Measurements from ENCODE around the gene SLC39A6.
"Not testable (repeated sequence)": the region's sequence is repeated elsewhere in the genome, so short reads cannot be mapped to it uniquely, and the experiment has no call there.

SLC39A6 gene

DNA sequence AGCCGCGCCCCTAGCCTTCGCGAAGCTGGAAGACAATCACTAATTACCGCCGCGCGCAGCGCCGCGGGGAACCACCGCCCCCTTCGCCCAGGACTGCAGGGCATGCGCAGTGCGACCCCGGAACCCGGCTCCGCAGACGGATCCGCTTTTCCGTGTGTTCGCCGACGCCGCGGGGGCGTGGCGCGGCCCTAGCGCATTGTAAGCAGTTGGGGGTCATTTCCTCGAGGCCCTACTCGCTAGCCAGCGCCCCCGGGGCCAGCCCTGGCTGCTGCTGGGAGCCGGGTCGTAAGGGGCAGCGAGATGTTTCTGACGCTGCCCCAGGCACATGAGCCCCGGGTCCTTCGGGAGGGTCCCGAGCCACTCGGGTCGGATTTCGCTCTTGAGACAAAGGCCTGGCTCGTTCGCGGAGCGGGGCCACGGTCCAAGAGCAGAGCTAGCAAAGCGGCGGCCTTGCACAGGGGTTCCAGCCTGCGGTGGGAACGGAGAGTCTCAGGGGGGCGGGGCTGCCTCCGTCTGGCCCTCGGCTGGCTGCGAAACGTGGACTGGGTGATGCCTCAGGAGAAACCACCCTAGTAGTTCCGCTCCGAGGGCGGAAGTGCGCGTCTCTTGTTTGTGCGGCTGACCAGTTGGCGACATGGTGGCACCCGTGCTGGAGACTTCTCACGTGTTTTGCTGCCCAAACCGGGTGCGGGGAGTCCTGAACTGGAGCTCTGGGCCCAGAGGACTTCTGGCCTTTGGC, at the start of gene SLC39A6, which contains the start of gene ELP2:
SLC39A6 (minus strand) TSS at position 41 of the 739 bp plus-strand sequence. CDS start 2,333 bp downstream, outside the sequence.
ELP2 (plus strand) TSS at position 600 of the 739 bp plus-strand sequence; CDS start at position 635, 35 bp downstream.
- no peak for TF ChIP-seq Cebpa-rat (IDR thresholded peaks at IDR 0.05)
- peak within 1 kb of the TSS; percentile 88 for H3K4me2 ChIP-seq
- peaks cover 41% of the 10 kb centered on the region for H3K36me3 ChIP-seq
- H3K27me3 ChIP-seq, result no peaks in the 10 kb centered on the region
- no peaks in the 10 kb centered on the region for H3K9me3 ChIP-seq
- H3K4me1 ChIP-seq, result peaks cover 38% of the 10 kb centered on the region
- H4K20me1 ChIP-seq, result peaks cover 82% of the 10 kb centered on the region
- H3K27ac ChIP-seq, result peak within 1 kb of the TSS; percentile 98
- H3K9ac ChIP-seq, result peak within 1 kb of the TSS; percentile 98
- H3K4me3 ChIP-seq, result peak within 1 kb of the TSS; percentile 91

DNA sequence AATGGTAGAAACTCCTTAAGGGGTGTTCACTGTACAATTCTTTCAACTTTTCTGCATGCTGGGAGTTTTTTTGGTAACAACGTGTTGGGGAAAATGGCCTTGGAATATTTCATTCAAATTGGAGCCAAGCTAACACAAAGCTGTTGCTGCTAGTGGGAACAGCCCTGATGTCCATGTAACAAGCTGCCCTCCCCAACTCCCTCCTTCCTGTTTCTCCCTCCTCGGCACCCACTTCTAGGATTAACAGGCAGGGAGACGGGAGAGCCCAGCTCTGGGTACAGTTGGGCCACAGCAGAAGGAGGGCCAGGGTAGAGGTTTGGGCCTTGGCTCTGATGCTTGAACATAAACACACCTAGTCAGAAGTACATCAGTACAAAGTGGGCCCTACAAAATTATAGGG, 48.8 kb upstream of the SLC39A6 start:
- Histone ChIP-seq H3K9ac (no peak overlapping the region), H3K27me3 (no peaks in the 10 kb centered on the region), H3K27ac (no peak overlapping the region), H3K4me3 (no peak overlapping the region), H3K36me3 (peaks cover 48% of the 10 kb centered on the region), H3K4me2 (no peak overlapping the region), H3K9me3 (no peaks in the 10 kb centered on the region), H3K4me1 (no peaks in the 10 kb centered on the region; the same call in 1 of the 2 replicates), H4K20me1 (no peaks in the 10 kb centered on the region; the same call in 1 of the 2 replicates)
- TF ChIP-seq Cebpa-rat (IDR thresholded peaks at IDR 0.05), result no peak

DNA sequence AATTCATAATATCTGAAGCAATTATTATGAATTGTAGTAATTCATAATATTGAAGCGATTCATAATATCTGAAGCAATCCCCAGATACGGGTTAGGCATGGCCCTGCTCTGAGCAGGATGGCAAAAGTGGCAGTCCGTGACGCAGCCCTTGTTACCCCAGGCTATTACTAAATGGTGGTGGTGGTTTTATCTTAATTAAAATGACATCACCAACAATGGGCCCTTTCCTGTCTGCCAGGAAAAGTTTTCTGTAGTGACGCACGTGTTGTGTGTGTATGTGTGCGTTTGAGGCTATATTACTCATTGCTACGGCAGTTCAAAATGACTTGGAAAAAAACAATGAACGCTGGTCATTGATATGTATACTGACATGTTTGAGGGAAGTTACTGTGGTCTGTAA, 47.6 kb upstream of the SLC39A6 start:
- no peak overlapping the region for H3K4me2 ChIP-seq
- H4K20me1 ChIP-seq, result no peaks in the 10 kb centered on the region; the same call in 1 of the 2 replicates
- H3K36me3 ChIP-seq, result peaks cover 60% of the 10 kb centered on the region
- H3K4me1 ChIP-seq, result no peaks in the 10 kb centered on the region; the same call in 1 of the 2 replicates
- no peaks in the 10 kb centered on the region for H3K9me3 ChIP-seq
- H3K27me3 ChIP-seq, result no peaks in the 10 kb centered on the region
- TF ChIP-seq Cebpa-rat (IDR thresholded peaks at IDR 0.05), result no peak
- no peak overlapping the region for H3K4me3 ChIP-seq
- no peak overlapping the region for H3K9ac ChIP-seq
- H3K27ac ChIP-seq, result no peak overlapping the region

DNA sequence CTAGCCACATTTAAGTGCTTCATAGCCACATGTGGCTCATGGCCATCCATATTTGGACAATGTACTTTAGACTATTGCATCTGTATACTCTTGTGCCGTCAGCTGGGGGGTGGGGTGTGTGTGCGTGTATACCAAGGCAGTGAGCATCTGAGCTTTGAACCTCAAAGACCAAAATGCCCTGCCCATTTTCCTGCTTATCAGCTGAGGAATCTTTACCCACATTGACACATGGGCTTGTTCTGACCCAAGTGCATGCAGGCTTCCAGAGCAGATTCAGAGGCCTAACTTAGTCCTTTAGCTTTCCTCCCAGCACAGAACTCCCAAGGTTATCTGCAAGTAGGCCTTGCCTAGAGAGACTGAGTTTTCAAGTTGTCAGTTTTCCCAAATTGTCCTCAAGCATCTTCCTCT, 47.0 kb upstream of the SLC39A6 start:
- Histone ChIP-seq H3K9ac (no peak overlapping the region), H3K4me1 (no peaks in the 10 kb centered on the region; the same call in 1 of the 2 replicates), H3K9me3 (no peaks in the 10 kb centered on the region), H3K27ac (no peak overlapping the region), H3K4me2 (no peak overlapping the region), H3K4me3 (no peak overlapping the region), H3K27me3 (no peaks in the 10 kb centered on the region), H4K20me1 (no peaks in the 10 kb centered on the region), H3K36me3 (peaks cover 66% of the 10 kb centered on the region)
- TF ChIP-seq Cebpa-rat (IDR thresholded peaks at IDR 0.05), result no peak

- no peaks in the 10 kb centered on the region; the same call in 1 of the 2 replicates for H3K4me1 ChIP-seq
- no peak overlapping the region for H3K9ac ChIP-seq
- no peak for TF ChIP-seq Cebpa-rat (IDR thresholded peaks at IDR 0.05)
- peaks cover 73% of the 10 kb centered on the region for H3K36me3 ChIP-seq
- no peak overlapping the region for H3K4me2 ChIP-seq
- H3K4me3 ChIP-seq, result no peak overlapping the region
- H3K27ac ChIP-seq, result no peak overlapping the region
- no peaks in the 10 kb centered on the region for H4K20me1 ChIP-seq
- no peaks in the 10 kb centered on the region for H3K27me3 ChIP-seq
- H3K9me3 ChIP-seq, result no peaks in the 10 kb centered on the region
These were observed 46.3 kb upstream of the SLC39A6 start for GRCh38 chr18:36175481-36175880.

GRCh38 chr18:36169938-36170337, 40.8 kb upstream of the SLC39A6 start:
- TF ChIP-seq Cebpa-rat (IDR thresholded peaks at IDR 0.05), result no peak

GRCh38 chr18:36168296-36168695, 39.2 kb upstream of the SLC39A6 start:
- H3K4me1 ChIP-seq, H3K4me2 ChIP-seq, H3K27ac ChIP-seq, H3K9me3 ChIP-seq, H4K20me1 ChIP-seq, H3K9ac ChIP-seq, H3K27me3 ChIP-seq, H3K4me3 ChIP-seq: not testable (repeated sequence)
- H3K36me3 ChIP-seq, result peaks cover 99% of the 10 kb centered on the region

More at GRCh38 chr18:36169938-36170337, 40.8 kb upstream of the SLC39A6 start:
- no peak overlapping the region for H3K4me3 ChIP-seq
- H3K4me1 ChIP-seq, result no peaks in the 10 kb centered on the region
- H3K9me3 ChIP-seq, result no peaks in the 10 kb centered on the region; the same call in 1 of the 2 replicates
- H3K27ac ChIP-seq, result no peak overlapping the region
- H3K36me3 ChIP-seq, result peaks cover 96% of the 10 kb centered on the region
- no peak overlapping the region for H3K4me2 ChIP-seq
- no peaks in the 10 kb centered on the region for H3K27me3 ChIP-seq
- no peak overlapping the region for H3K9ac ChIP-seq
- no peaks in the 10 kb centered on the region for H4K20me1 ChIP-seq

DNA sequence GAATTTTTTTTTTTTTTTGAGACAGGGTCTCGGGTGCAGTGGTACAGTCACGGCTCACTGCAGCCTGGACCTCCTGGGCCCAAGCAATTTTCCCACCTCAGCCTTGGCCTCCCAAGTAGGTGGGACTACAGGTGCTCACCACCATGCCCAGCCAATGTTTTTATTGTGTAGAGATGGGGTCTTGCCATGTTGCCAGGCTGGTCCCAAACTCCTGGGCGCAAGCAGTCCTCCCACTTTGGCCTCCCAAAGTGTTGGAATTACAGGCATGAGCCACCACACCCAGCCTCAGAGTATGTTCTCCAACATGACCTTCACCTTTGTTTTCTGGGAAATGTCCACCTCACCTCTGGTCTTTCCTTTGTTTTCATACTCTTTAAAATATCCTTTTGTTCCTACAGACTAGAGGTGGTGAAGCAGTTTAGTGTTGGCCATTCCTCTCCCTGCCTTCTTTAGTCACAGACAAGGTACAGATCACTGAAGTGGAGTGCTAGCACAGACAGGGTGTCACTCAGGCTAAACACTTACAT, 38.6 kb upstream of the SLC39A6 start:
- H3K9me3 ChIP-seq, result no peaks in the 10 kb centered on the region; the same call in 1 of the 2 replicates

GRCh38 chr18:36162981-36163380, 33.8 kb upstream of the SLC39A6 start:
- Histone ChIP-seq H3K4me3 (no peak overlapping the region), H3K4me2 (no peak overlapping the region), H3K27ac (no peak overlapping the region), H4K20me1 (peaks cover 24% of the 10 kb centered on the region; the same call in 1 of the 2 replicates), H3K9me3 (no peaks in the 10 kb centered on the region; the same call in 1 of the 2 replicates), H3K36me3 (peaks cover 100% of the 10 kb centered on the region), H3K4me1 (no peaks in the 10 kb centered on the region), H3K9ac (no peak overlapping the region), H3K27me3 (no peaks in the 10 kb centered on the region)
- no peak for TF ChIP-seq Cebpa-rat (IDR thresholded peaks at IDR 0.05)

More for the DNA sequence above, 38.6 kb upstream of the SLC39A6 start:
- no peak overlapping the region for H3K4me3 ChIP-seq
- H3K36me3 ChIP-seq, result peaks cover 100% of the 10 kb centered on the region
- H3K27ac ChIP-seq, result no peak overlapping the region
- no peaks in the 10 kb centered on the region for H3K27me3 ChIP-seq
- H4K20me1 ChIP-seq, result no peaks in the 10 kb centered on the region
- no peaks in the 10 kb centered on the region for H3K4me1 ChIP-seq
- TF ChIP-seq Cebpa-rat (IDR thresholded peaks at IDR 0.05), result no peak
- no peak overlapping the region for H3K4me2 ChIP-seq
- no peak overlapping the region for H3K9ac ChIP-seq

- H3K4me2 ChIP-seq, result no peak overlapping the region
- peaks cover 32% of the 10 kb centered on the region for H4K20me1 ChIP-seq
- H3K36me3 ChIP-seq, result peaks cover 100% of the 10 kb centered on the region
- no peak overlapping the region for H3K4me3 ChIP-seq
- no peak overlapping the region for H3K27ac ChIP-seq
- H3K4me1 ChIP-seq, result no peaks in the 10 kb centered on the region
- H3K27me3 ChIP-seq, result no peaks in the 10 kb centered on the region
- TF ChIP-seq Cebpa-rat (IDR thresholded peaks at IDR 0.05), result no peak
- no peak overlapping the region for H3K9ac ChIP-seq
- H3K9me3 ChIP-seq, result no peaks in the 10 kb centered on the region
These were observed 31.8 kb upstream of the SLC39A6 start for GRCh38 chr18:36160959-36161371.
